Suprapubic skin (tissue), 4 donors: ENCODE results near the gene MLX. TPM values are rescaled to one million over a fixed set of nuclear protein-coding genes. Genes with fewer than 3 reads are reported as not detected.

Experiments
- DNase-seq, 2 donors: peaks; one replicate each; pipeline ENCODE4 v3.0.0-alpha.2; 2019; ENCODE audit warnings: low spot score in 2 of 2
- H3K27ac ChIP-seq: fragments of 200-600 bp; sonication (generic); one replicate; pipeline ENCODE4 v1.5.1; 2019
- H3K27me3 ChIP-seq: fragments of 200-600 bp; sonication (generic); one replicate; pipeline ENCODE4 v1.5.1; 2019
- H3K36me3 ChIP-seq: fragments of 200-600 bp; sonication (generic); one replicate; pipeline ENCODE4 v1.5.1; 2019
- H3K4me1 ChIP-seq: fragments of 200-600 bp; sonication (generic); one replicate; pipeline ENCODE4 v1.5.1; 2019
- H3K4me3 ChIP-seq: fragments of 200-600 bp; sonication (generic); one replicate; pipeline ENCODE4 v1.5.1; 2019; ENCODE audit warnings: mild to moderate bottlenecking
- H3K9me3 ChIP-seq: fragments of 200-600 bp; sonication (generic); one replicate; pipeline ENCODE4 v1.5.1; 2019
- CTCF ChIP-seq, 2 donors: fragments of 200-600 bp in 1 of 2; fragments of 450-650 bp in 1 of 2; sonication (generic) in 1 of 2; IDR thresholded peaks; one replicate each; pipeline ENCODE4 v1.5.1; 2016 to 2019; ENCODE audit warnings: antibody characterized with exemption in 2 of 2, mild to moderate bottlenecking in 1 of 2, moderate library complexity in 1 of 2
- EP300 ChIP-seq: sonication (generic); formaldehyde crosslinking; IDR thresholded peaks from one replicate; pipeline ENCODE4 v1.6.1; 2017; ENCODE audit warnings: antibody characterized with exemption
- POLR2A ChIP-seq, 2 donors: fragments of 450-650 bp; IDR thresholded peaks; one replicate each; pipeline ENCODE4 v1.6.1; 2017; ENCODE audit warnings: antibody characterized with exemption in 2 of 2, mild to moderate bottlenecking in 2 of 2, moderate library complexity in 2 of 2
- POLR2AphosphoS5 ChIP-seq, 3 donors: sonication (generic); formaldehyde crosslinking; IDR thresholded peaks; one replicate each; pipeline ENCODE4 v1.6.1; 2017; ENCODE audit warnings: antibody characterized with exemption in 3 of 3
- WGBS: methylation state at CpG from one replicate; pipeline ENCODE4 v1.1.5; 2018; 5-methylcytosine and 5-hydroxymethylcytosine counted together
- total RNA-seq, 4 donors: library from RNA; depleted of rRNA; stranded (reverse); fragments of >200 nt; gene quantifications; one replicate each; pipeline ENCODE4 v1.1.0, GENCODE V29; 2016

MLX gene
- total RNA-seq, 4 donors from 2014 or later, result 34.7 to 62.5 (median 44.3) TPM

- Histone ChIP-seq H3K27ac (peak overlapping the region; percentile 87), H3K4me1 (peaks cover 66% of the 10 kb centered on the region), H3K27me3 (no peaks in the 10 kb centered on the region), H3K36me3 (peaks cover 22% of the 10 kb centered on the region), H3K4me3 (no peak overlapping the region), H3K9me3 (no peaks in the 10 kb centered on the region)
- TF ChIP-seq POLR2AphosphoS5 (IDR thresholded peaks at IDR 0.05) (no peak), CTCF (IDR thresholded peaks at IDR 0.05) (no peak), EP300 (no peak), POLR2A (IDR thresholded peaks at IDR 0.05) (no peak)
- DNase-seq, result no peak
- WGBS, result 90% methylated on average over 8 of the region's 8 CpGs
These were observed 44.1 kb upstream of the MLX start for GRCh38 chr17:42522798-42523278.

- no peak for DNase-seq
- peaks cover 51% of the 10 kb centered on the region for H3K4me1 ChIP-seq
- no peak for TF ChIP-seq POLR2AphosphoS5 (IDR thresholded peaks at IDR 0.05)
- no peak for TF ChIP-seq EP300
- no peak for TF ChIP-seq CTCF (IDR thresholded peaks at IDR 0.05)
- TF ChIP-seq POLR2A (IDR thresholded peaks at IDR 0.05), result no peak
- peaks cover 22% of the 10 kb centered on the region for H3K36me3 ChIP-seq
- H3K27me3 ChIP-seq, result no peaks in the 10 kb centered on the region
- no peak overlapping the region for H3K27ac ChIP-seq
- H3K4me3 ChIP-seq, result no peak overlapping the region
- 56% methylated on average over 2 of the region's 2 CpGs for WGBS
- no peaks in the 10 kb centered on the region for H3K9me3 ChIP-seq
These were observed 41.7 kb upstream of the MLX start for GRCh38 chr17:42525221-42525620.

- H3K27me3 ChIP-seq, result no peaks in the 10 kb centered on the region
- peaks cover 51% of the 10 kb centered on the region for H3K4me1 ChIP-seq
- WGBS, result 37% methylated on average over 6 of the region's 6 CpGs
- H3K27ac ChIP-seq, result no peak overlapping the region
- H3K4me3 ChIP-seq, result no peak overlapping the region
- H3K36me3 ChIP-seq, result peaks cover 21% of the 10 kb centered on the region
- TF ChIP-seq EP300, result no peak
- TF ChIP-seq POLR2A (IDR thresholded peaks at IDR 0.05), result no peak
- no peak for DNase-seq
- no peaks in the 10 kb centered on the region for H3K9me3 ChIP-seq
These were observed 40.9 kb upstream of the MLX start for GRCh38 chr17:42526031-42526444.

- DNase-seq, result no peak
- WGBS, result 87% methylated on average over 6 of the region's 6 CpGs
- Histone ChIP-seq H3K4me3 (no peak overlapping the region), H3K27me3 (no peaks in the 10 kb centered on the region), H3K4me1 (peaks cover 45% of the 10 kb centered on the region), H3K27ac (no peak overlapping the region), H3K36me3 (peaks cover 4% of the 10 kb centered on the region), H3K9me3 (no peaks in the 10 kb centered on the region)
- TF ChIP-seq EP300, result no peak
These were observed 39.0 kb upstream of the MLX start for GRCh38 chr17:42527932-42528331.

- WGBS, result 35% methylated on average over 3 of the region's 3 CpGs
- DNase-seq, result no peak
- H3K36me3 ChIP-seq, result no peaks in the 10 kb centered on the region
- no peak overlapping the region for H3K27ac ChIP-seq
- peaks cover 45% of the 10 kb centered on the region for H3K4me1 ChIP-seq
- no peaks in the 10 kb centered on the region for H3K27me3 ChIP-seq
- no peak overlapping the region for H3K4me3 ChIP-seq
- H3K9me3 ChIP-seq, result no peaks in the 10 kb centered on the region
- TF ChIP-seq EP300, result no peak
- TF ChIP-seq POLR2AphosphoS5 (IDR thresholded peaks at IDR 0.05), result no peak
- TF ChIP-seq CTCF (IDR thresholded peaks at IDR 0.05), result no peak
These were observed 37.8 kb upstream of the MLX start for GRCh38 chr17:42529061-42529460.

- Histone ChIP-seq H3K27ac (no peak overlapping the region), H3K4me1 (peaks cover 48% of the 10 kb centered on the region), H3K36me3 (no peaks in the 10 kb centered on the region), H3K4me3 (no peak overlapping the region), H3K9me3 (no peaks in the 10 kb centered on the region), H3K27me3 (no peaks in the 10 kb centered on the region)
- WGBS, result 88% methylated on average over 2 of the region's 2 CpGs
- no peak for TF ChIP-seq EP300
- no peak for TF ChIP-seq CTCF (IDR thresholded peaks at IDR 0.05)
- TF ChIP-seq POLR2AphosphoS5 (IDR thresholded peaks at IDR 0.05), result no peak
- no peak for TF ChIP-seq POLR2A (IDR thresholded peaks at IDR 0.05)
- DNase-seq, result no peak
These were observed 35.9 kb upstream of the MLX start for GRCh38 chr17:42530952-42531454.
